Naive B cell (primary cell): Measurements from ENCODE around the gene KRTAP10-1. TPM values are rescaled to one million over a fixed set of nuclear protein-coding genes. Genes with fewer than 3 reads are reported as not detected.
A peak's percentile ranks its signal among the peaks of the same experiment; 100 is the strongest.

Experiments
- ATAC-seq, 2 donors: fragments of 150-1000 bp; cut with Tn5 transposase; 2 replicates each; pipeline ENCODE4 v1.10.0; 2021; ENCODE audit warnings: low read depth in 2 of 2, mild to moderate bottlenecking in 2 of 2, moderate library complexity in 2 of 2
- DNase-seq: peaks from one replicate; pipeline ENCODE4 v3.0.0; 2022
- H3K27ac Mint-ChIP-seq, 6 donors: one replicate each; pipeline ENCODE4 v1.8.0; 2020 to 2022; ENCODE audit warnings: mild to moderate bottlenecking in 6 of 6, mixed read lengths in 6 of 6, moderate library complexity in 5 of 6, inconsistent platforms in 2 of 6
- H3K27me3 Mint-ChIP-seq, 3 donors: one replicate each; pipeline ENCODE4 v1.8.0; 2021 to 2022; ENCODE audit warnings: mixed read lengths in 3 of 3, mild to moderate bottlenecking in 1 of 3
- H3K36me3 Mint-ChIP-seq, 2 donors: one replicate each; pipeline ENCODE4 v1.8.0; 2020 to 2022; ENCODE audit warnings: mixed read lengths in 2 of 2, inconsistent platforms in 1 of 2, mild to moderate bottlenecking in 1 of 2
- H3K4me1 Mint-ChIP-seq, 3 donors: one replicate each; pipeline ENCODE4 v1.8.0; 2020 to 2022; ENCODE audit warnings: mixed read lengths in 3 of 3, inconsistent platforms in 1 of 3, mild to moderate bottlenecking in 1 of 3, moderate library complexity in 1 of 3
- H3K4me3 Mint-ChIP-seq, 8 donors: one replicate each; pipeline ENCODE4 v1.8.0; 2020 to 2022; ENCODE audit warnings: mild to moderate bottlenecking in 8 of 8, mixed read lengths in 8 of 8, moderate library complexity in 8 of 8, inconsistent platforms in 2 of 8
- H3K9me3 Mint-ChIP-seq, 7 donors: one replicate each; pipeline ENCODE4 v1.8.0; 2020 to 2022; ENCODE audit warnings: mixed read lengths in 7 of 7, mild to moderate bottlenecking in 5 of 7, inconsistent platforms in 2 of 7, moderate library complexity in 1 of 7
- polyA plus RNA-seq, 6 donors: library from polyadenylated mRNA; unstranded; fragments of 300-500 nt; fragmentation: Illumina TruSeq; gene quantifications; one replicate each; pipeline ENCODE4 v1.2.3, GENCODE V29; 2021; ENCODE audit warnings: low read depth in 6 of 6

Gene KRTAP10-1
- polyA plus RNA-seq, 6 donors from 2014 or later = not detected

DNA sequence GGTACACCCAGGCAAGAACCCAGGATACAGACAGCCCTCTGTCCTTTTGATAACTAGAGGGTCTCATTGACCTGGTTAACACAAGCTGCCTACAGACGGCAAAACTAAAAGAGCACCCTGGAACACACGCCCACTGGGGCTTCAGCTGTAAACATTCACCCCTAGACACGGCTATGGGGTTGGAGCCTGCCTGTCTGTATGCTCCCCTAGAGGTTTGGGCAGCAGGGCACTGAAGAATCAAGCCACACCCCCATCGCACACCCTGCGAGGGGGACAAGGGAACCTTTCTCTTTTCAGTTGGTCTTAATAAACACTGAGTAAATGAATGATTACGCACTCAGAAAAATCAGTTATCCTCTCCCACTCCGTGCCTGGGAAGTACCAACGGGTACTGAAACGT, 49.2 kb downstream of the KRTAP10-1 start:
- Mint-ChIP-seq H3K4me3 (peak overlapping the region in 1 of 8 donors; percentile 12), H3K27ac (peak overlapping the region in 1 of 6 donors; percentile 9), H3K9me3 (peaks cover 13 to 27% (median 19%) of the 10 kb centered on the region in 7 donors), H3K4me1 (no peaks in the 10 kb centered on the region), H3K27me3 (peaks cover 17 to 27% (median 20%) of the 10 kb centered on the region in 3 donors), H3K36me3 (peaks cover 4 to 18% of the 10 kb centered on the region in 2 donors)
- no peak for DNase-seq
- no peak for ATAC-seq

DNA sequence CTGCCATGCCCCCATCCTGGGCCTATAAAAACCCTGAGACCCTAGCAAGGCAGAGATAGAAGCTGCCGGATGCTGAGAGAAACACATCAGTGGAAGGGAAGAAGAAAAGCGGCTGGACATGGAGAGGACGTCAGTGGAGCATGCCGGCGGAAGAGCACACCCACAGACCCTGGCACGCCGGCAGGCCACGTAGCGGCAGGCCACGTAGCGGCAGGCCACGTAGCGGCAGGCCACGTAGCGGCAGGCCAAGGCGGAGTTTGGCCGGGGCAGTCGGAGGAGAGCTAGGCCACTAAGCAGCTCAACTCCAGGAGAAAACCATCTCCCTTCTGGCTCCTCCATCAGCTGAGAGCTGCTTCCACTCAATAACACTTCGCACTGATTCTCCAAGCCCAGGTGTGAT, 49.6 kb downstream of the KRTAP10-1 start:
- ATAC-seq (no peak), DNase-seq (no peak)
- peaks cover 13 to 27% (median 19%) of the 10 kb centered on the region in 7 donors for H3K9me3 Mint-ChIP-seq
- H3K27ac Mint-ChIP-seq = peak overlapping the region in 2 of 6 donors; percentile 25 to 38
- no peak overlapping the region for H3K4me3 Mint-ChIP-seq
- H3K36me3 Mint-ChIP-seq = peaks cover 4 to 18% of the 10 kb centered on the region in 2 donors
- H3K27me3 Mint-ChIP-seq = peaks cover 13 to 22% (median 16%) of the 10 kb centered on the region in 3 donors
- peaks cover 0 to 1% (median 0%) of the 10 kb centered on the region in 3 donors for H3K4me1 Mint-ChIP-seq

DNA sequence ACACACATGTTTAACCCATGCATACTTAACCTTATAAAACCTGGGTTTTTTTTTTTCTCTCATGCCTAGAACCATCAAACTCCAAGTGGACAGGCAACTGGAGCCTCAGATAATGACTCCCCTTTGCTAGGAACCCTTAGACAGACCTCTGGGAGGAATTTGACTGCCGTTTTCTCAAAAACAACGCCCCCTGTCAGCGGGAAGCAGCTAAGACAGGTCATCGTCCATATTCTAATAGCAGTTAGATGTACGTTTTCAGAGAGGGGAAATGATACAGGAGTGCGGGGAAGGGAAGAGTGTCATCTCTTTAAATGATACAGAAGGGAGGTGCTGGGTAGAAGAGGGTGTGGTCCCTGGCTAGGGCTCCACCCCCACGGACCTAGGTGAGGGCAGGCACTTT, 50.0 kb downstream of the KRTAP10-1 start:
- ATAC-seq = no peak
- Mint-ChIP-seq H3K27ac (peak overlapping the region in 2 of 6 donors; percentile 25 to 38), H3K36me3 (peaks cover 4 to 18% of the 10 kb centered on the region in 2 donors), H3K27me3 (peaks cover 9 to 19% (median 15%) of the 10 kb centered on the region in 3 donors), H3K4me3 (no peak overlapping the region), H3K4me1 (peaks cover 0 to 5% (median 3%) of the 10 kb centered on the region in 3 donors), H3K9me3 (peaks cover 13 to 27% (median 19%) of the 10 kb centered on the region in 7 donors)
- DNase-seq = no peak

Other genes starting within 250 kb of the KRTAP10-1 start
- 100 to 1,000 TPM; 165 to 210 (median 189) TPM for gene PFKL, start 240.1 kb downstream of the KRTAP10-1 start, polyA plus RNA-seq
- gene CFAP410, start 200.8 kb downstream of the KRTAP10-1 start, polyA plus RNA-seq = 10 to 100 TPM; 28.1 to 44.6 (median 35.1) TPM
- gene TRPM2, start 186.6 kb downstream of the KRTAP10-1 start, polyA plus RNA-seq = 1 to 10 TPM in 5 of 6 donors, under 1 TPM in 1; 0.48 to 4.8 (median 2.6) TPM
- 1 to 10 TPM in 1 of 6 donors, under 1 TPM in 5; 0.12 to 2.0 (median 0.64) TPM for gene LRRC3, start 84.7 kb downstream of the KRTAP10-1 start, polyA plus RNA-seq
- gene KRTAP10-2, start 11.3 kb upstream of the KRTAP10-1 start, polyA plus RNA-seq = not detected
- not detected for gene KRTAP10-3, start 18.6 kb upstream of the KRTAP10-1 start, polyA plus RNA-seq
- gene KRTAP10-4, start 33.5 kb upstream of the KRTAP10-1 start, polyA plus RNA-seq = not detected
- gene KRTAP10-5, start 40.4 kb upstream of the KRTAP10-1 start, polyA plus RNA-seq = not detected
- gene KRTAP10-6, start 52.3 kb upstream of the KRTAP10-1 start, polyA plus RNA-seq = not detected
- gene KRTAP10-7, start 60.4 kb upstream of the KRTAP10-1 start, polyA plus RNA-seq = not detected
- gene KRTAP10-8, start 71.9 kb upstream of the KRTAP10-1 start, polyA plus RNA-seq = not detected
- gene KRTAP10-9, start 86.9 kb upstream of the KRTAP10-1 start, polyA plus RNA-seq = not detected
- not detected for gene KRTAP10-10, start 97.2 kb upstream of the KRTAP10-1 start, polyA plus RNA-seq
- gene KRTAP10-11, start 106.2 kb upstream of the KRTAP10-1 start, polyA plus RNA-seq = not detected
- not detected for gene KRTAP12-4, start 114.5 kb upstream of the KRTAP10-1 start, polyA plus RNA-seq
- not detected for gene KRTAP12-3, start 117.7 kb upstream of the KRTAP10-1 start, polyA plus RNA-seq
- gene KRTAP12-2, start 126.7 kb upstream of the KRTAP10-1 start, polyA plus RNA-seq = not detected
- not detected for gene KRTAP12-1, start 142.0 kb upstream of the KRTAP10-1 start, polyA plus RNA-seq
- not detected for gene KRTAP10-12, start 157.0 kb upstream of the KRTAP10-1 start, polyA plus RNA-seq
- not detected for gene TSPEAR, start 171.4 kb upstream of the KRTAP10-1 start, polyA plus RNA-seq